ENCODE results near the gene NCAPD3. TPM values are rescaled to one million over a fixed set of nuclear protein-coding genes. Genes with fewer than 3 reads are reported as not detected.

NCAPD3 gene
- total RNA-seq, 1 donor from 2014 or later = 25.4 TPM

- peaks cover 27% of the 10 kb centered on the region for H3K4me1 Mint-ChIP-seq (ENCODE audit: unreplicated experiment)
- DNase-seq (ENCODE audit: low spot score) = no peak
- no peak for TF ChIP-seq CTCF (IDR thresholded peaks at IDR 0.05; ENCODE audit: unreplicated experiment)
- H3K27me3 Mint-ChIP-seq (ENCODE audit: unreplicated experiment) = peaks cover 30% of the 10 kb centered on the region
- no peaks in the 10 kb centered on the region for H3K9me3 Mint-ChIP-seq (ENCODE audit: unreplicated experiment)
- H3K4me3 Mint-ChIP-seq (ENCODE audit: unreplicated experiment) = peak overlapping the region; percentile 77
- peaks cover 78% of the 10 kb centered on the region for H3K36me3 Mint-ChIP-seq (ENCODE audit: low read depth, unreplicated experiment)
- no peak overlapping the region for H3K27ac Mint-ChIP-seq (ENCODE audit: unreplicated experiment)
Measured at GRCh38 chr11:134155946-134156865, 67.6 kb downstream of the NCAPD3 start.

GRCh38 chr11:134155456-134155855 is 68.3 kb downstream of the NCAPD3 start:
- DNase-seq (ENCODE audit: low spot score) = no peak
- Mint-ChIP-seq H3K27ac (ENCODE audit: unreplicated experiment) (no peak overlapping the region), H3K9me3 (ENCODE audit: unreplicated experiment) (no peaks in the 10 kb centered on the region), H3K27me3 (ENCODE audit: unreplicated experiment) (peaks cover 30% of the 10 kb centered on the region), H3K4me3 (ENCODE audit: unreplicated experiment) (peak overlapping the region; percentile 77), H3K4me1 (ENCODE audit: unreplicated experiment) (peaks cover 27% of the 10 kb centered on the region), H3K36me3 (ENCODE audit: low read depth, unreplicated experiment) (peaks cover 78% of the 10 kb centered on the region)
- no peak for TF ChIP-seq CTCF (IDR thresholded peaks at IDR 0.05; ENCODE audit: unreplicated experiment)

- Mint-ChIP-seq H3K27ac (ENCODE audit: unreplicated experiment) (peak overlapping the region; percentile 26), H3K4me1 (ENCODE audit: unreplicated experiment) (peaks cover 27% of the 10 kb centered on the region), H3K27me3 (ENCODE audit: unreplicated experiment) (peaks cover 28% of the 10 kb centered on the region), H3K4me3 (ENCODE audit: unreplicated experiment) (peak overlapping the region; percentile 89), H3K36me3 (ENCODE audit: low read depth, unreplicated experiment) (peaks cover 69% of the 10 kb centered on the region), H3K9me3 (ENCODE audit: unreplicated experiment) (no peaks in the 10 kb centered on the region)
- DNase-seq (ENCODE audit: low spot score) = no peak
- TF ChIP-seq CTCF (IDR thresholded peaks at IDR 0.05; ENCODE audit: unreplicated experiment) = no peak
Measured at GRCh38 chr11:134154441-134154840, 69.3 kb downstream of the NCAPD3 start.

- no peaks in the 10 kb centered on the region for H3K9me3 Mint-ChIP-seq (ENCODE audit: unreplicated experiment)
- peaks cover 27% of the 10 kb centered on the region for H3K4me1 Mint-ChIP-seq (ENCODE audit: unreplicated experiment)
- peak overlapping the region; percentile 89 for H3K4me3 Mint-ChIP-seq (ENCODE audit: unreplicated experiment)
- peak overlapping the region; percentile 61 for H3K27ac Mint-ChIP-seq (ENCODE audit: unreplicated experiment)
- DNase-seq (ENCODE audit: low spot score) = no peak
- no peak for TF ChIP-seq CTCF (IDR thresholded peaks at IDR 0.05; ENCODE audit: unreplicated experiment)
- peaks cover 28% of the 10 kb centered on the region for H3K27me3 Mint-ChIP-seq (ENCODE audit: unreplicated experiment)
- peaks cover 71% of the 10 kb centered on the region for H3K36me3 Mint-ChIP-seq (ENCODE audit: low read depth, unreplicated experiment)
Measured at GRCh38 chr11:134153147-134153905, 70.4 kb downstream of the NCAPD3 start.

Measured in endothelial cell (in vitro differentiated cells).